PC-9 (cell line): ENCODE measurements around the gene MTA1. TPM values are rescaled to one million over a fixed set of nuclear protein-coding genes. Genes with fewer than 3 reads are reported as not detected.

Source experiments
- BruUV-seq: library from RNA; stranded (reverse); fragments of 400-500 nt; replicated peaks from 2 replicates; lab custom pipeline; 2021; lab: Mats Ljungman, UMichigan
- CTCF ChIA-PET: fragments of 300-600 bp; sonication (Branson Sonifier 250); formaldehyde crosslinking; loops from one replicate; lab custom pipeline; 2022; ENCODE audit warnings: antibody characterized with exemption; lab: Charles Lee
- POLR2A ChIA-PET: fragments of 300-600 bp; sonication (Branson Sonifier 250); formaldehyde crosslinking; loops from one replicate; lab custom pipeline; 2022; ENCODE audit warnings: antibody characterized with exemption; ENCODE audit not compliant: unreplicated experiment; lab: Charles Lee
- DNase-seq, 2 experiments: peaks; one replicate each; pipeline versions ENCODE4 v3.0.0 to v3.0.0-alpha.2; 2015 to 2022; ENCODE audit warnings: mixed read lengths in 1 of 2
- H2AFZ ChIP-seq: fragments of 200-600 bp; sonication (generic); 2 replicates; pipeline ENCODE4 v1.8.1; 2017; ENCODE audit warnings: antibody characterized with exemption
- H3F3A ChIP-seq: fragments of 200-600 bp; sonication (generic); 2 replicates; pipeline ENCODE4 v1.8.1; 2017; ENCODE audit warnings: antibody characterized with exemption, mild to moderate bottlenecking, low read depth; ENCODE audit not compliant: insufficient read depth
- H3K27ac ChIP-seq: fragments of 200-600 bp; sonication (generic); 2 replicates; pipeline ENCODE4 v1.6.1; 2016; ENCODE audit warnings: mixed run types
- H3K27me3 ChIP-seq: fragments of 200-600 bp; sonication (generic); 2 replicates; pipeline ENCODE4 v1.6.1; 2016; ENCODE audit warnings: low read depth, mixed run types; ENCODE audit not compliant: insufficient read depth
- H3K36me3 ChIP-seq: fragments of 200-600 bp; sonication (generic); 2 replicates; pipeline ENCODE4 v1.6.1; 2016; ENCODE audit warnings: low read depth, mixed run types
- H3K4me1 ChIP-seq: fragments of 200-600 bp; sonication (generic); replicated peaks from 2 replicates; pipeline ENCODE4 v1.6.1; 2016; ENCODE audit warnings: mixed run types; ENCODE audit not compliant: insufficient read depth
- H3K4me2 ChIP-seq: fragments of 200-600 bp; sonication (generic); 2 replicates; pipeline ENCODE4 v1.6.1; 2017; ENCODE audit warnings: mixed run types
- H3K4me3 ChIP-seq: fragments of 200-600 bp; sonication (generic); 2 replicates; pipeline ENCODE4 v1.6.1; 2016; ENCODE audit warnings: mixed run types
- H3K79me2 ChIP-seq: fragments of 200-600 bp; sonication (generic); 2 replicates; pipeline ENCODE4 v1.6.1; 2017; ENCODE audit warnings: low read depth, mixed run types
- H3K9me2 ChIP-seq: fragments of 200-600 bp; sonication (generic); 2 replicates; pipeline ENCODE4 v1.8.1; 2017; ENCODE audit warnings: mild to moderate bottlenecking; ENCODE audit not compliant: insufficient read depth
- H3K9me3 ChIP-seq: fragments of 200-600 bp; sonication (generic); 2 replicates; pipeline ENCODE4 v1.8.1; 2016; ENCODE audit warnings: low read depth; ENCODE audit not compliant: insufficient read depth
- H4K20me1 ChIP-seq: fragments of 200-600 bp; sonication (generic); 2 replicates; pipeline ENCODE4 v1.8.1; 2017; ENCODE audit not compliant: insufficient read depth
- CTCF ChIP-seq: fragments of 200-600 bp; sonication (generic); conservative IDR thresholded peaks from 2 replicates; pipeline ENCODE4 v1.6.1; 2017; ENCODE audit warnings: mixed run types, antibody characterized with exemption, mild to moderate bottlenecking, moderate library complexity
- EZH2 ChIP-seq: fragments of 200-600 bp; sonication (generic); IDR thresholded peaks from 2 replicates; pipeline ENCODE4 v1.8.0; 2017; ENCODE audit warnings: antibody characterized with exemption, low read depth
- intact Hi-C: fragments of 100-400 bp; cut with micrococcal nuclease; formaldehyde crosslinking; loops from one replicate; pipeline ENCODE4 v1.10.0; 2022; ENCODE audit not compliant: unreplicated experiment
- total RNA-seq: library from RNA; stranded (reverse); gene quantifications from 2 replicates; pipeline ENCODE4 v1.2.3, GENCODE V29; 2021

MTA1 gene
- total RNA-seq, 1 experiment from 2014 or later = 124 TPM

GRCh38 chr14:105469456-105470349 lies 50.1 kb downstream of the MTA1 start:
- BruUV-seq = no TSS peak
- ChIA-PET POLR2A (no interaction called here), CTCF (no interaction called here)
- peaks cover 57% of the 10 kb centered on the region for H3K4me1 ChIP-seq
- peaks cover 8% of the 10 kb centered on the region; the same call in 1 of the 2 replicates for H4K20me1 ChIP-seq
- peaks cover 3% of the 10 kb centered on the region; the same call in 1 of the 2 replicates for H3K36me3 ChIP-seq
- TF ChIP-seq EZH2 (no peak), CTCF (no peak)
- no peaks in the 10 kb centered on the region for H3K9me3 ChIP-seq
- no peak overlapping the region for H3K27ac ChIP-seq
- no peak overlapping the region for H3K4me3 ChIP-seq
- no peak overlapping the region for H3K4me2 ChIP-seq
- DNase-seq = peak in 1 of 2 experiments; percentile 73
- no peaks in the 10 kb centered on the region for H3K9me2 ChIP-seq
- H2AFZ ChIP-seq = no peak overlapping the region
- H3F3A ChIP-seq = peaks cover 36% of the 10 kb centered on the region; the same call in 1 of the 2 replicates
- no peaks in the 10 kb centered on the region for H3K27me3 ChIP-seq
- no peaks in the 10 kb centered on the region for H3K79me2 ChIP-seq
- intact Hi-C loops = loop anchor here (5.0 kb wide), 1 partner anchor 52 kb away; the partner anchor contains the start of gene MTA1

GRCh38 chr14:105470350-105471296 lies 51.0 kb downstream of the MTA1 start:
- no peak overlapping the region for H3K4me2 ChIP-seq
- no peaks in the 10 kb centered on the region for H3K9me2 ChIP-seq
- no peaks in the 10 kb centered on the region for H3K27me3 ChIP-seq
- intact Hi-C loops = no loop called here
- DNase-seq = no peak
- H3K36me3 ChIP-seq = no peaks in the 10 kb centered on the region; the same call in 1 of the 2 replicates
- BruUV-seq = no TSS peak
- no peak for TF ChIP-seq EZH2
- TF ChIP-seq CTCF = no peak
- ChIA-PET CTCF (no interaction called here), POLR2A (no interaction called here)
- no peak overlapping the region for H2AFZ ChIP-seq
- no peaks in the 10 kb centered on the region for H3K79me2 ChIP-seq
- no peak overlapping the region for H3K27ac ChIP-seq
- H4K20me1 ChIP-seq = peaks cover 8% of the 10 kb centered on the region; the same call in 1 of the 2 replicates
- H3F3A ChIP-seq = peaks cover 26% of the 10 kb centered on the region; the same call in 1 of the 2 replicates
- H3K9me3 ChIP-seq = no peaks in the 10 kb centered on the region
- no peak overlapping the region for H3K4me3 ChIP-seq
- peaks cover 48% of the 10 kb centered on the region for H3K4me1 ChIP-seq

- Histone ChIP-seq H3K4me2 (no peak overlapping the region), H3K79me2 (no peaks in the 10 kb centered on the region), H3K4me3 (no peak overlapping the region), H2AFZ (no peak overlapping the region), H3K27me3 (no peaks in the 10 kb centered on the region), H3K36me3 (no peaks in the 10 kb centered on the region; the same call in 1 of the 2 replicates), H3K27ac (no peak overlapping the region), H3K9me3 (no peaks in the 10 kb centered on the region), H3K9me2 (no peaks in the 10 kb centered on the region), H3K4me1 (peaks cover 40% of the 10 kb centered on the region), H4K20me1 (peaks cover 3% of the 10 kb centered on the region; the same call in 1 of the 2 replicates), H3F3A (peaks cover 23% of the 10 kb centered on the region; the same call in 1 of the 2 replicates)
- no peak for TF ChIP-seq CTCF
- ChIA-PET CTCF (no interaction called here), POLR2A (no interaction called here)
- BruUV-seq = no TSS peak
- no peak for DNase-seq
- intact Hi-C loops = no loop called here
These were observed 51.7 kb downstream of the MTA1 start for GRCh38 chr14:105471297-105471821.
